GM19035 (cell line): ENCODE results near the gene OTOP1.
"Not testable (repeated sequence)": the region's sequence is repeated elsewhere in the genome, so short reads cannot be mapped to it uniquely, and the experiment has no call there.

Experiments used
- ATAC-seq: cut with Tn5 transposase; IDR thresholded peaks from one replicate; pipeline ENCODE4 v1.9.1; 2021; ENCODE audit not compliant: unreplicated experiment

OTOP1 gene

GRCh38 chr4:4165701-4166392, 60.9 kb downstream of the OTOP1 start:
- ATAC-seq = not testable (repeated sequence)

GRCh38 chr4:4164532-4165173, 62.1 kb downstream of the OTOP1 start:
- ATAC-seq = not testable (repeated sequence)

DNA sequence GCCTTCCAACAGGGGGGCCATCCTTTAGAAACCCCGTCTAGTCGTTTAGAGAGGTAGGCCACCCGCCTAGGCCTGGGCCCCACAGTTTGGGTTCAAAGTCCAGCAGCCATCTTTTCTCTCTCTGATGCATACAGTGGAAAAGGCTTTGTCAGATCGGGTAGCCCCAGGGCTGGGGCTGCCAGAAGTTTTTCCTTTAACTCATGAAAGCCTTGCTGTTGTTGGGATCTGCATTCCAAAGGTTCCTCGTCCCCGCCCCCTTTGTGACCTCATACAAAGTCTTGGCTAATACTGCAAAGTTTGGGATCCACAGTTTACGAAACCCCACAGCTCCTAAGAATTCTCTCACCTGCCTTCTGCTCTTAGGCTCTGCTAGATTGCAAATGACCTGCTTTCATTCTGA, 64.5 kb downstream of the OTOP1 start:
- ATAC-seq = not testable (repeated sequence)

GRCh38 chr4:4160956-4161665, 65.6 kb downstream of the OTOP1 start:
- not testable (repeated sequence) for ATAC-seq

- ATAC-seq = not testable (repeated sequence)
Measured at GRCh38 chr4:4145622-4146021, 81.1 kb downstream of the OTOP1 start.

GRCh38 chr4:4143376-4143775, 83.4 kb downstream of the OTOP1 start:
- ATAC-seq = not testable (repeated sequence)

GRCh38 chr4:4142679-4143078, 84.0 kb downstream of the OTOP1 start:
- ATAC-seq = not testable (repeated sequence)

- not testable (repeated sequence) for ATAC-seq
Measured at GRCh38 chr4:4141186-4141585, 85.5 kb downstream of the OTOP1 start.
